Measurements from ENCODE around the gene ARMCX5.

Gene ARMCX5

DNA sequence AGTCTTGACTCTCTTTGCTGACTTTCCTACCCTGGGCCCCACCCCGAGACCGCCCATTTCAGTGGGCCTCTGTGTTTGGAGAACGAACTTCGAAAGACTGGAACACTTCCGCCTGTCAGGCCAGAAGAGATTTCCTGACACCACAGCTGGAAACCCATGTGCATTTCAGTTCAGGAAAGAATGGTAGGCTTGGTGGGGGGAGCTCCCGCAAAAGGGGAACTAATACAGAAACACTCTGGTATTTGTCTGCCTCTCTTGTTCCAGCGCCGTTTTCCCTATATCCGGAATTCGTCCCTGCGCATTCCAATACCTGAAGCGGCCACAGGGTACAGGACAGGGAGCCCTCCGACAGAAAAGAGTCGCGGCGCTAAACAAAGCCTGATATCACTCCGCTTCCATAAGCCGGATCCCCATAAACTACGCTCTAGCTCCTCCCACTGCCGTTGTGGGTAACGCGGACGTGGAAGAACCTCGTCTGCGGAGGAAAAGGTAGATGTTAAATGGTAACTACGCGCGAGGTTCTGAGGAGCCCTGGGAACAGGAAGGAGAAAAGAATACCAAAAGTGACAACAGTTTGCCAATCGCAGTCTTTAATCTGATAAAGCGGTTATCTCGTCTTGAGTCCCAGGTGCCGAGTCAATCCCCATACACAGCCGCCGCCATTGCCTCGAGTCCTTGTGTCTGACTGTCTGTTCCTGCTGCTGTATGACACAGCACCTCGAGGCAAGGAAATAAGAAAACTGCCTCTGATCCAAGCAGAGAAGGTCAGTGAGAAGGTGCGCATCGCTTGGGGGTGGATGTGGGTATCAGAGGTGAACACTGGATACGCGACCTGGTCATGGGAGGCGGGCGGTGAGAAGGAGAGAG is at the start of gene ARMCX5:
Gene ARMCX5 (plus strand): TSS at position 432 of the 867 bp plus-strand sequence. CDS start 2,627 bp downstream, outside the sequence.
- peak; percentile 90 for DNase-seq

DNA sequence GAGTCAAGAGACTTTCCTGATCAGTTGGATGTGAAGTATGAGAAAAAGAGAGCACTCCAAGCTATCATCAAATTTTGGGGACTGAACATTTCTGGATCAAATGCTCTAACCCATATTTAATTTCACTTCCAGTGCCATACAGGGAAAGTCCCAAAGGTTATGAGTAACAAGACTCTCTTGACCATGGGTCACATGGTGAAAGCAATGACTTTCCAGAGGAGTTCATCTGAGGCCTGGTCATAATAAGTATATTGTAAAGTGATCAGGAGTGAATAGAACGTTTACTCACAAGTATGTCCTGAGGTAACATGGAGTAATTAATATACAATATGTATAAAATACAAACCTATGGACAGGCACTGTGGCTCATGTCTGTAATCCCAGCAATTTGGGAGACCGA is 40.7 kb upstream of the ARMCX5 start:
- no peak for DNase-seq

DNA sequence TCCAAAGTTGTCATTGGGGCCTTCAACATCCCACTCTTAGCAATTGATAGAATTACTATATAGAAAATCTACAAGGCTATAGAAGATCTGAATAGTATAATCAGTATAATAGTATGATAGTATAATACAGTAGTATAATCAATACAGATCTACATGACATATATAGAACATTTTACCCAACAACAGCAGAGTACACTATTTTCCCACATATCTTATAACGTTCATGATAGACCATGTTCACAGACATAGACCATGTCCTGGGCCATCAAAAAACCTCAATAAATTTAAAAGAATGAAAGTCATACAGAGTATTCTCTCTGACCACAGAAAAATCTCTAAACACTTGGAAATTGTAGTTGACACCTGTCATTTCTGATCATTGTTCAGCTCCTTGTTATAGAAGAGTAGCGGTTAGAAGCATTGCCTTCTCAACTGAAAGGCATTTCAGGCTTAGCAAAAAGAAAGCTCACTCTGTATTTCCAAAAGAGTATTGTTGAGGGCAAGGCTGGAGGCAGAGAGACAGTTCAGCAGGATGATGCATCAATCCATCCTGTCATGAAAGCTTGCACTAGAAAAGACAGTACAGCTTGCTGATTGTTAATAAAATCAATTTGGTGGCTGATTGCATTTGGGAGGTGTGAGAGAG is 38.8 kb upstream of the ARMCX5 start:
- DNase-seq: no peak

DNA sequence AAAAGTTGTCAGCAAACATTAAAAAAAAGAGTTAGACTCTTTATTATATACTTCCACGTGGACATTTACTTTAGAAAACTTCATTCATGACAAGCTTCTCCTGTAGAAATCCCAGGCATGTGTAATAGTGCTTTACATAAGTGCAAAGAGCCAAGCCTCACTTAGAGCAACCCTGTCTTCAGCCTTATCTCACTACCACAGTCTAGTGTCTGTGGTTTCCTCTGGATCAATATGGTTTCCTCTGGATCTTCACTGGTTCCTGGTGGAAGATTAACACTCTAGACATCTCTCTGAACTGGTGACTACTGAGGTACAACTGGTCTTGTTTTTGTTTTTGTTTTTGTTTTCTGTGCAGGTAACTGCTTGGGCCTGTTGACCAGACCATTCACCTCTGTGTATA is 18.4 kb upstream of the ARMCX5 start:
- peak; percentile 82 for DNase-seq

DNA sequence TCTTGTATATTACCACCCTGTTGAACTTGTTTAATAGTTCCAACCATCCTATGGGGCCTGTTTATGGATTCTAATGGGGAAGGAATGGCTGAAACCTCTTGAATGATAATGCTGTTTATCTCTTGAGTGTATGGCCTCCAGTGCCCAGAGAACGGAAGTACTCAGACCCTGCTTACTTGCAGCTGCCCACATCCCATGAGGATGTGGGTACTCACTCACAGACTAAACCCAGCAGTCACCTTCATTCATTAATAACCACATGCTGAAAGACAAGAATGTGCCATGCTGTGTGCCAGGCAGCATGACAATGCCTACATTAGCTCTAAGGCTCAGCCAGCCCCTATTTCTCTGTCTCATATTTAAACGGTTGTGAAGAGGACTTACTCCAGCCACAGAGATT is 5.9 kb upstream of the ARMCX5 start:
- DNase-seq: no peak

DNA sequence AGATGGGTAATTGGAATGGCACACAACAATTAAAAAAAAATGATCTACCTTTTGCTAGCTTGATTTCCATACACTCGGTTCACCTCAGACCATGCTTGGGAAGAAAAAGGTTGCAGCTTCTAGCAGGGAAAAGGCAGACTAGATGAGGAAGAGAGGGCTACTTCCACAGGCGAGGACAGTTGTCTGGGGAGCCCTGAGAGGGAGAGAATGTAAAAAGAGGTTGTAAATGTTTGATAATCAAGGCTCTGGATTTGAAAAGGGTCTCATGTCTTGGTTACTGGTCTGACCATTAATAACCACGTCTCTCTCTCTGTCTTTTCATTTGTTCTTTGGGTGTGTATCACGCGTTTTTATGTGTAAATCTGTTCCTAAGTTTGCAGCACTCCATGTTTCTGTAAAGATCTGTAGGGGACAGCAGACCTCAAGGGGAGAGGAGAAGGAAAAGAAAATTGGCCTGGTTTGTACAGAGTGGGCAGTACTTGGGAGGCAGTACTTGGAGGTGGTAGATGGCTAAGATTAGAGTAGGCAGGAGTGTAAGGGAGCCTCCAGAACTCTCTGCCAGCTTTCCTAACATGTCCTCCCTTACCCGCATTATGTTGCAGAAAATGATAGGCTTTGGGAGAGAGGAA is 750 bp downstream of the ARMCX5 start:
- DNase-seq: peak; percentile 44

DNA sequence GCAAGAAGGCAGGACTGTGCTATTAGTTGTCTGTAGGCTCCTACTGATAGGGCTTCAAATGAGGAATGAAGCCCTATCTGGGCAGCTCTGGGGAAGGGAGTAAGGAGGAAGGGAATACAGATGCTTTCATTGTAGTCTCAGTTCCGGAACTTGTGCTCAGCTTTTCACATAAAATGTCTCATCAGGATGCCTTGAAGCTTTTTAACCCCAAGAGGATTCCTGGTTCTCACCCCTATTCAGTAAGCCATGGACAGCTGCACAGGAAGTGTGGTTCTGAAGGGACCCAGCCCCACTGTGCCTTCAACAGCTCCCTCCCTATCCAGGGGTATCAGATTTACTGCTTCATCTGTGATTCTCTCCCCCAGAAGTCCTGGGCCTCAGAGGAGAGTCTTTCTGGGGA is 5.0 kb downstream of the ARMCX5 start:
- DNase-seq: no peak

DNA sequence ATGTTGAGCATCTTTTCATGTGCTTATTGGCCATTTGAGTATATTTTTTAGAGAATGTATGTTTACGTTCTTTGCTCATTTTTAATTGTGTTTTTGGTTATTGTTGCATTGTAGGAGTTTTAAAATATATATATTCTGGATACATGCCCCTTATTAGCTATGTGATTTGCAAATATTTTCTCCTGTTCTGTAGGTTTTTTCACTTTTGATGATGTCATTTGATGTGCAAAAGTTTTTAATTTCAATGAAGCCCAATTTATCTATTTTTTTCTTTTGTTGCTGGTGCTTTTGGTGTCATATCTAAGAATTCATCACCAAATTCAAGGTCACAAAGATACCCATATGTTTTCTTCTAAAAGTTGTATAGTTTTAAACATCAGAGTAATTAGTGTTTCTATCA is 6.8 kb downstream of the ARMCX5 start:
- DNase-seq: no peak

DNA sequence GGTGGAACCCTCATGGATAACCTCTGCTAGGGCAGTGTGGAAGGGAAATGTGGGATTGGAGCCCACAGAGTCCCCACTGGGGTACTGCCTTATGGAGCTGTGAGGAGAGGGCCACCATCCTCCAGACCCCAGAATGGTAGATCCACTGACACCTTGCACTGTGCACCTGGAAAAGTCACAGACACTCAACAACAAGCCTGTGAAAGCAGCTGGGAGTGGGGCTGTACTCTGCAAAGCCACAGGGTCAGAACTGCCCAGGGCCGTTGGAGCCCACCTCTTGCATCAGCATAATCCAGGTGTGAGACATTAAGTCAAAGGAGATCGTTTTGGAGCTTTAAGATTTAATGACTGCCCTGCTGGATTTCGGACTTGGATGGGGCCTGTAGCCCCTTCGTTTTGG is 11.6 kb downstream of the ARMCX5 start:
- no peak for DNase-seq

DNA sequence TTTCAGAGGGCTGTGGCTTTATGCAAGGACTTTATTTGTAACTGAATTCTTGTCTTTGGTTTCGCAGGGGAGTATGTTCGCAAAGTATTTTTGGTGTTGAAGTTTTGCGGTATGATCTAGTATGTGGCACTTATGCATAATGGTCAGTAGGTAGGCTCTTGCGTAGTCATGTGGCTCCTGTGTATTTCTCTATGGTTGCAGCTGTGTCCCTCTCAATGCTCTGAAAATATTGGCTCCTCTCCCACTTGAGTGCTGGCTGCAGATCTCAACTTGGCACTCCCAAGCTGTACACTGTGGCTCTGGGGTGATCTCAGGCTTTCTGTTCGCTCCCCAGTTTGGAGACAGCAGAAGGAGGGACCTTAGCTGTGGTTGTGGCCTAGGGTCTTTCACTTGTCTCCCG is 24.8 kb downstream of the ARMCX5 start:
- DNase-seq: no peak

DNA sequence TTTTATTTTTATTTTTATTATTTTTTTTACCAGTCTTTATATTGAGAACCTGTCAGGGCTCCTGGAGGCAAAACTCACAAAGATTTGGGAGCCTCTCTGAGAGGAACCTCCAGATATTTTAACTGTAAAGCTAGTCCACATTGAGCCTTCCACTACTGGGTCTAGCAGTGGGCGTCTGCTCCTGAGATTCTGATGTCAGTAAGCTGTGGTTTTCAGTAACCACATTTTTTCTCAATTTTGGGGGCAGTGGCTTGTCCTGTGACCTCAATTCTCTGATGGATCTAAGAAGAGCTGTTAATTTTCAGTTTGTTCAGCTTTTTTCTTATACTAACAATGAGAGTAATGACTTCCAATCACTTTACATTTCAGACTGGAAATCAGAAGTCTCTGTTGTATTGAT is 28.3 kb downstream of the ARMCX5 start:
- DNase-seq: peak; percentile 12

DNA sequence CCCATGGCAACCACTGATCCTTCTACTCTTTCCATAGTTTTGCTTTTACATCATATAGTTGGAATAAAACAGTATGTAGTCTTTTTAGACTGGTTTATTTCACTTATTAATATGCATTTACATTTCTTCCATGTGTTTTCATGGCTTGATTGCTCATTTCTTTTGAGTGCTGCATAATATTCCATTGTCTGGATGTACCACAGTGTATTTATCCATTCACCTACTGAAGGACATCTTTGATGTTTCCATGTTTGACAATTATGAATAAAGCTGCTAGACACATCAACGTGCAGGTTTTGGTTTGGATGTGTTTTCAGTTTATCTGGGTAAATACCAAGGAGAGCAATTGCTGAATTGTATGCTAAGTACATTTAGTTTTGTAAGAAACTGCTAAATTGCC is 38.2 kb downstream of the ARMCX5 start:
- no peak for DNase-seq

DNA sequence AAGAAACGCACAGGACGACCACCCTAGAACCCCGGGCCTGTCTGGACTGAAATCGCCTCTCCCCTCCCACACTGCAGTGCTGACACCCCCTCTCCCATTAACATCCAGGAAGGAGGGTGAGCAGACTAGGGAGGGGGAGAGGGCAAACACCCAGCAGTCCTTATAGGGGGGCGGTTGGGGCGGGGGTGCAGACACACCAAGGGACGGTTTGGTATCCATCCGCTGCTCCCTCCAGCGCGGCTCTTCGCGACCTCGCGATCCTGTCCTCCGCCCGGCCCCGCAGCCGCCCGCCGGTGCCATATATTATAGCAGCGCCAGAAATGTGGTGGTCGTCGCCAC is 51.6 kb downstream of the ARMCX5 start:
- DNase-seq: no peak

DNA sequence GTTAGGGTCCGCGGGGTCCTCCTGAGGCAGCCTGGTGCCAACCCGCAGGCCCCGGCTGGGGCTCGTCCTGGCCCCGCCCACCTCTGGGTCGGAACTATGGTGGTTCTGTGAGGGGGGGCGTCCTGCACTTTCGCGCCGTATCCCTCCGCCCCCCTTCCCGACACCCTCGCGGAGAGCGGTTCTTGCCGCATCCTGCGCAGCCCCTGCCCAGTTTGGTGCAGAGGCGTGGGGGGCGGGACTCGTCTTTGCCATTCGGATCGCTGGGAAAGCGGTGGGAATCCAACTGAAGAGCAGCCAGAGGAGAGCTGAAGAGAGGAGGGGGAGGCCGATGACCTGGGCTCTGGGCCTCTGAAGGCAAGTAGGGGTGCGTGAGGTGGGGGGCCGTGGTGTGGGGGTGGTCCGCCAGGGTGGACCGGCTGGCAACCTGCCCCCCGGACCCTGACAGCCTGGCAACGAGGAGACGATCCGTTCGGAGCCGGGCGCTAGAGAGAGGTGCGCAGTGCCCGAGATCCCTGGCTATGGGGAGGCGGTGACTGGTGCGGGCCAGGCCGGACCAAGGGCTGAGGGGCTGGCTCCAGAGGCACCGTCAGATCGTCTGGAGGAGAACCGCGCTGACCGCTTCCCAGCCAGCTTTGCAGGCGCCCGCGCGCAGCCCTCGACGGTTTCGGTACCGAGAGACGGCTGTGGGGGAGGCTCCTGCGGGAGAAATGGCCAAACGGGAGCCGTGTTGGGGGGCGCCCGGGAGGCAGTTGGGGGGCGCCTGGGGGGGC is 52.1 kb downstream of the ARMCX5 start, which contains the start of gene GPRASP1:
Gene GPRASP1 (plus strand): TSS at position 242 of the 770 bp plus-strand sequence. CDS start 2,431 bp downstream, outside the sequence.
- DNase-seq: no peak

DNA sequence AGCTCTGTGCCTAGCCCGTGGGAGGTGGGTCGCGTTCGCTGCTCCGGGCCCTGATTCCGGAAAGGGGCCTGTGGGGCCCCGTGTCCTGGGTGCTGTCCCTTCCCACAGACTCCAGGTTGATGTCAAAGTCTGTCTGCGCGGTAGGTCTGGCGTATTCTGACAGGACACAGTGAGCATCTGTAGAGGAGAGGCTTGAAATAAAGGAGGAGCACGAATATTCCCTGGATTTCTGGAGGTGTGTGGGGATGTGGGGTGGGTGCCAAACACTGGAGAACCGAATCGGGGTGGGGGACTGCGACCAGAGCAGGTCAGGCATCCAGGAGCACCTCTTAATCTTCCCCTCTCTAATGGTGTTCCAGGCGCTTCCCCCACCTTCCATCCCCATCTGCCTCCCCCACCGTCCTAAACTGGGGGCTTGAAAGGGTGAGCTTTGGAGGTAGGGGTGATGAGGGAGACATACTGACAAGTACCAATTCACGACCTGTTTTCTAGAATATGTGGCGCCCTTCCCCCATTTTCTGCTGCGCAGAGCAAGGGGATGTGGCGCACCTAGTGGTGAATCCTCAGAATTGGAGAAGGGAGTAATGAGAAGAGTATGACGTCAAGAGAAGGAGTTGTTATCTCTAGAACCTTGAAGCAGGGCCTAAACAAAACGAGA is 52.8 kb downstream of the ARMCX5 start:
- DNase-seq: no peak

Data from OCI-M1 (cell line).